Neural cell (in vitro differentiated cells): ENCODE measurements around the gene KIF12. TPM values are rescaled to one million over a fixed set of nuclear protein-coding genes. Genes with fewer than 3 reads are reported as not detected.

Source experiments
- H2AFZ ChIP-seq: fragments of 200-600, 300-800 bp; sonication (generic), shearing (Covaris generic); 2 replicates; pipeline ENCODE4 v1.6.0; 2014; ENCODE audit warnings: low read depth, mild to moderate bottlenecking, antibody characterized with exemption, low read length, moderate library complexity
- H3F3A ChIP-seq: fragments of 200-600 bp; shearing (Covaris generic); 2 replicates; pipeline ENCODE4 v1.6.1; 2016; ENCODE audit warnings: mild to moderate bottlenecking, moderate library complexity, mixed read lengths, antibody characterized with exemption, low read length; ENCODE audit not compliant: insufficient read depth, poor library complexity, severe bottlenecking
- H3K27ac ChIP-seq: fragments of 200-600, 300-800 bp; sonication (generic), shearing (Covaris generic); 2 replicates; pipeline ENCODE4 v1.5.1; 2014; ENCODE audit warnings: mild to moderate bottlenecking, low read length, moderate library complexity
- H3K27me3 ChIP-seq: fragments of 300-800, 200-600 bp; sonication (generic), shearing (Covaris generic); 2 replicates; pipeline ENCODE4 v1.6.0; 2014; ENCODE audit warnings: mild to moderate bottlenecking, low read depth, low read length, moderate library complexity; ENCODE audit not compliant: insufficient read depth
- H3K36me3 ChIP-seq: fragments of 300-800, 200-600 bp; sonication (generic), shearing (Covaris generic); 2 replicates; pipeline ENCODE4 v1.5.1; 2014; ENCODE audit warnings: mild to moderate bottlenecking, antibody characterized with exemption, low read length, moderate library complexity; ENCODE audit not compliant: insufficient read depth
- H3K4me2 ChIP-seq: fragments of 300-800, 200-600 bp; sonication (generic), shearing (Covaris generic); 2 replicates; pipeline ENCODE4 v1.6.0; 2014; ENCODE audit warnings: mild to moderate bottlenecking, low read length
- H3K4me3 ChIP-seq: fragments of 300-800, 200-600 bp; sonication (generic), shearing (Covaris generic); 2 replicates; pipeline ENCODE4 v1.5.1; 2014; ENCODE audit warnings: mild to moderate bottlenecking, low read length, moderate library complexity
- H3K79me2 ChIP-seq: fragments of 200-600 bp; shearing (Covaris generic); replicated peaks from 2 replicates; pipeline ENCODE4 v1.6.0; 2014; ENCODE audit warnings: mild to moderate bottlenecking, low read length, moderate library complexity; ENCODE audit not compliant: insufficient read depth
- H3K9ac ChIP-seq: fragments of 300-800, 200-600 bp; sonication (generic), shearing (Covaris generic); 2 replicates; pipeline ENCODE4 v1.6.1; 2016; ENCODE audit warnings: mild to moderate bottlenecking, low read length, mixed read lengths
- H3K9me2 ChIP-seq: fragments of 200-600 bp; shearing (Covaris generic); 2 replicates; pipeline ENCODE4 v1.6.1; 2016; ENCODE audit warnings: mild to moderate bottlenecking, low read length, mixed read lengths; ENCODE audit not compliant: insufficient read depth
- H3K9me3 ChIP-seq: fragments of 200-600, 300-800 bp; sonication (generic), shearing (Covaris generic); 2 replicates; pipeline ENCODE4 v1.6.1; 2016; ENCODE audit warnings: mild to moderate bottlenecking, mixed run types, low read length, moderate library complexity, mixed read lengths
- H4K20me1 ChIP-seq: fragments of 200-600 bp; shearing (Covaris generic); 2 replicates; pipeline ENCODE4 v1.6.1; 2016; ENCODE audit warnings: mild to moderate bottlenecking, mixed run types; ENCODE audit not compliant: insufficient read depth
- CTCF ChIP-seq: fragments of 450-650 bp; IDR thresholded peaks from 2 replicates; pipeline ENCODE4 v1.5.1; 2014; ENCODE audit warnings: antibody characterized with exemption, mild to moderate bottlenecking, moderate library complexity; ENCODE audit not compliant: poor library complexity, severe bottlenecking
- EP300 ChIP-seq: fragments of 450-650 bp; conservative IDR thresholded peaks from 2 replicates; pipeline ENCODE4 v1.6.1; 2014; ENCODE audit warnings: antibody characterized with exemption, mild to moderate bottlenecking, moderate library complexity; ENCODE audit not compliant: poor library complexity, severe bottlenecking
- EZH2 ChIP-seq: fragments of 200-600, 300-800 bp; shearing (Covaris generic), sonication (generic); IDR thresholded peaks from 2 replicates; pipeline ENCODE4 v1.6.1; 2014; ENCODE audit warnings: antibody characterized with exemption, low read length, borderline replicate concordance, mild to moderate bottlenecking; ENCODE audit not compliant: insufficient read depth, poor library complexity, severe bottlenecking
- MXI1 ChIP-seq: fragments of 450-650 bp; conservative IDR thresholded peaks from 2 replicates; pipeline ENCODE4 v1.6.1; 2014; ENCODE audit warnings: antibody characterized with exemption, mild to moderate bottlenecking; ENCODE audit not compliant: poor library complexity, severe bottlenecking
- POLR2AphosphoS5 ChIP-seq: IDR thresholded peaks from 2 replicates; pipeline ENCODE4 v1.6.1; 2012
- RAD21 ChIP-seq: fragments of 450-650 bp; conservative IDR thresholded peaks from 2 replicates; pipeline ENCODE4 v1.6.1; 2014; ENCODE audit warnings: antibody characterized with exemption, mild to moderate bottlenecking, moderate library complexity
- REST ChIP-seq: IDR thresholded peaks from 2 replicates; pipeline ENCODE4 v1.6.1; 2012; ENCODE audit warnings: borderline replicate concordance
- SMC3 ChIP-seq: fragments of 450-650 bp; conservative IDR thresholded peaks from 2 replicates; pipeline ENCODE4 v1.6.1; 2014; ENCODE audit warnings: antibody characterized with exemption, mild to moderate bottlenecking, moderate library complexity; ENCODE audit not compliant: poor library complexity
- TAF1 ChIP-seq: IDR thresholded peaks from 2 replicates; pipeline ENCODE4 v1.6.1; 2012; ENCODE audit warnings: low read depth
- polyA plus RNA-seq: library from polyadenylated mRNA; depleted of rRNA; stranded (reverse); fragments of >200 nt; gene quantifications from 2 replicates; pipeline ENCODE4 v1.2.3, GENCODE V29; 2014

KIF12 gene
- polyA plus RNA-seq, 1 donor from 2014 or later: not detected

GRCh38 chr9:114084282-114085073 is 14.6 kb downstream of the KIF12 start:
- no peaks in the 10 kb centered on the region for H3F3A ChIP-seq
- no peaks in the 10 kb centered on the region for H3K27me3 ChIP-seq
- no peak overlapping the region for H3K9ac ChIP-seq
- H3K27ac ChIP-seq: no peak overlapping the region
- no peak overlapping the region for H3K4me2 ChIP-seq
- H3K79me2 ChIP-seq: no peaks in the 10 kb centered on the region
- no peak overlapping the region for H2AFZ ChIP-seq
- no peak for TF ChIP-seq EP300
- no peak for TF ChIP-seq SMC3
- TF ChIP-seq POLR2AphosphoS5: no peak
- no peak for TF ChIP-seq MXI1
- no peak for TF ChIP-seq REST
- no peak for TF ChIP-seq CTCF
- no peak for TF ChIP-seq RAD21
- TF ChIP-seq TAF1: no peak
- TF ChIP-seq EZH2: no peak
- no peaks in the 10 kb centered on the region for H3K9me2 ChIP-seq
- H4K20me1 ChIP-seq: no peaks in the 10 kb centered on the region
- no peaks in the 10 kb centered on the region for H3K36me3 ChIP-seq
- no peak overlapping the region for H3K4me3 ChIP-seq
- H3K9me3 ChIP-seq: no peaks in the 10 kb centered on the region

GRCh38 chr9:114083666-114084065 is 15.4 kb downstream of the KIF12 start:
- Histone ChIP-seq H3K27ac (no peak overlapping the region), H4K20me1 (no peaks in the 10 kb centered on the region), H3K79me2 (no peaks in the 10 kb centered on the region), H3K36me3 (no peaks in the 10 kb centered on the region), H3K9me3 (no peaks in the 10 kb centered on the region), H3K27me3 (no peaks in the 10 kb centered on the region), H3F3A (no peaks in the 10 kb centered on the region), H3K9me2 (no peaks in the 10 kb centered on the region), H3K9ac (no peak overlapping the region), H3K4me2 (no peak overlapping the region), H2AFZ (no peak overlapping the region), H3K4me3 (no peak overlapping the region)
- no peak for TF ChIP-seq CTCF
- TF ChIP-seq RAD21: no peak
- no peak for TF ChIP-seq TAF1
